Measurements from ENCODE around the gene LENG8.
"Not testable (repeated sequence)": the region's sequence is repeated elsewhere in the genome, so short reads cannot be mapped to it uniquely, and the experiment has no call there.

The LENG8 gene

DNA sequence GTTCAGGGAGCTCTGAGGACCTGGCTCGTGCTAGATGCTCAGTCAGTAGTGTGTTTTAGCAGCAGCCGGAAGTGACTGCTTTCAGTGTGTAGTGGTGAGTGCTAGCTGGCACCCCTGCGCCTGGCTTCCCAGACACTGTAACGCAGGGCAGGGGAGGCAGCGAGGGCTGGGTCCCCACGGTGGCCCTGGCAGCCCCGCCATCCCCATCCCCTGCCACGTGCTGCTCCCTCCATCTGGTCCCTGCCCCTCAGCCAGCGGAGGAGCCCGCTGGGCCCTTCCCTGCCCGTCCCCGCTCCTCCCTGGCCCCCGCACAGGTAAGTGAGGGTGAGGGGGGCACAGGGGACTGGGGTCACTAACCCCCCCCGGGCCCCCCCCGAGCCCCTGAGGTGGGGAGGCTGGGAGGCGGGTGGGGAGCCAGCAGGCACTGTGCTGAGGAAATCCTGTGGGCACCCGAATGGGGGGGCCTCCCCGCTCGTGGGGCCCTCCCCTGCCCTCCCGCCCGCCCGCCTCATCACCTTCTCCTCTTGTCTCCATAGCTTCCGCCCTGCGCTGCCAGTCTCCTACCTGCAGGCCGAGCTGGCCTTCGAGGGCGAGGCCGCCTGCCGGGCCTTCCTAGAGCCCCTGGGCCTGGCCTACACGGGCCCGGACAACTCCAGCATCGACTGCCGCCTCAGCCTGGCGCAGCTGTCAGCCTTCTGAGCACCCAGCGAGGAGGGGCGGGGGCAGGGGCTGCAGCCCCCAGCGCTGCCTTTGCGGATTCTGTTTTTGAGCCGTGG is 11.4 kb downstream of the LENG8 start:
- DNase-seq (ENCODE audit: low read depth in 2 of 2): no peak

GRCh38 chr19:54461210-54461609 is 12.2 kb downstream of the LENG8 start:
- DNase-seq (ENCODE audit: low read depth in 2 of 2): no peak

GRCh38 chr19:54461613-54462012 is 12.6 kb downstream of the LENG8 start:
- no peak for DNase-seq (ENCODE audit: low read depth in 2 of 2)

DNA sequence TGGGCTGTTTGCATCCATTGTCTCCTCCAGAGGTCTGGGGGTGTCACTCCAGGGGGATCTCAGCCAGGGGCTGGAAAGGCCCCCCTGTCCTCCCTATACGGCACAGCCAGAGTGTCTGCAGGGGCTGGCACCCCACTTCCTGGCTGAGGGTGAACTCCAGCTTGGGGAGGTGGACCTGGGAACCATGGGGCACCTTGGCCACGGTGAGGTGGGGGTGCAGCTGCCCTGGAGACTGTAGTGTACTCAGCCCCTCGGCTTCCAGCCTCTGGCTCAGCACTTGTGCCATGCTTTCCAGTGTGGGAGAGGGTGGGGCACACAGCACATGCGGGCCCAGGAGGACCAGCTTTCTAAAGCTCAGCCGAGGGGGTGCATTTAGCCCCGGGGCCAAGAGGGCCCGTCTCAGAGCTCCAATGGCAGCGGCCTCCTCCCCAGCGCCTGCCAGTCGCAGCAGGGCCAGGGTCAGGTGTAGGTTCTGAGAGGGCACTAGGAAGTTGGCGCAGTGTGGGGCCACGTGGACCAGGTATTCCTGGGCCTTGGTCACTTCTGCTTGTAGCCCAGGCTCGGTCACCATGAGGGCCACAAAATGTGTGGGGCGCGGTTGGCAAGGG is 13.2 kb downstream of the LENG8 start:
- no peak for DNase-seq (ENCODE audit: low read depth in 2 of 2)

GRCh38 chr19:54462655-54463530 is 13.9 kb downstream of the LENG8 start:
- peak; percentile 46 to 60 for DNase-seq (ENCODE audit: low read depth in 2 of 2)

GRCh38 chr19:54463531-54464043 is 14.6 kb downstream of the LENG8 start, which contains the start of gene LENG9:
LENG9 (minus strand) TSS chr19:54463778; CDS start chr19:54463526, 252 bp downstream.
- DNase-seq (ENCODE audit: low read depth in 2 of 2): peak; percentile 97 to 98

GRCh38 chr19:54464044-54464629 is 15.1 kb downstream of the LENG8 start:
- peak; percentile 85 to 88 for DNase-seq (ENCODE audit: low read depth in 2 of 2)

- peak; percentile 77 to 83 for DNase-seq (ENCODE audit: low read depth in 2 of 2)
These were observed 15.8 kb downstream of the LENG8 start for GRCh38 chr19:54464630-54465425.

DNA sequence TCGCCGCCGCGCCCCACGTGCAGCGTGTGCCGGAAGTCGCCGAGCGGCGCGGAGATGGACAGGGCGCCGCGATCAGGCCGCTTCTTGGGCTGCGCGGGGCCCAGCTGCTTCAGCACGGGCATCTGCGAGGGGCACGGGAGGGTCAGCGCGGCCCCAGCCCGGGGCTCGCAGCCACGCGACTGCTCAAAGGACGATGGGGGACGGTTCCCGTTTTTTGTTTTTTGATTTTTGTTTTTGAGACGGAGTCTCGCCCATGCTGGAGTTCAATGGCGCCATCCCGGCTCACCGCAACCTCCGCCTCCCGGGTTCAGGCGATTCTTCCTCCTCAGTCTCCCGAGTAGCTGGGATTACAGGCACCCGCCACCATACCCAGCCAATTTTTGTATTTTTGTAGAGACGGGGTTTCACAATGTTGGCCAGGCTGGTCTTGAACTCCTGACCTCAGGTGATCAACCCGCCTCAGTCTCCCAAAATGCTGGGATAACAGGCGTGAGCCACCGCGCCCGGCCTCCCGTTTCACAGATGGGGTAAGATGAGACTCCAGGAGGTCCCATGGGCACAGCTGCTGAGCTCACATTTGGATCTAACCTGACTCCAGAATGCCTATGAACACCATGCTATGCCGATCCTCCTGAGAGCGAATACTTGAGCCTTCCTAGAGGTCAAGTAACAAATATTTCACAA is 16.6 kb downstream of the LENG8 start:
- DNase-seq (ENCODE audit: low read depth in 2 of 2): no peak

DNA sequence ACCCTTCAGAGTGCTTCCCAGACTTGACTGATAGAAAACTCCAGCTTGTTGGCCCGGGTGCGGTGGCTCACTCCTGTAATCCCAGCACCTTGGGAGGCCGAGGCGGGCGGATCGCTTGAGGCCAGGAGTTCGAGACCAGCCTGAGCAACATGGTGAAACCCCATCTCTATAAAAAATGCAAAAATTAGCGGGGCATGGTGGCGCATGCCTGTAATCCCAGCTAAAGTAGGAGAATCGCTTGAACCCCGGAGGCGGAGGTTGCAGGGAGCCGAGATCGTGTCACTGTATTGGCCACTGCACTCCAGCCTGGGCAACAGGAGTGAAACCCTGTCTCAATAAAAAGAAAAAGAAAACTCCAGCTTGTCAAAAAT is 17.1 kb downstream of the LENG8 start:
- DNase-seq (ENCODE audit: low read depth in 2 of 2): not testable (repeated sequence)

DNA sequence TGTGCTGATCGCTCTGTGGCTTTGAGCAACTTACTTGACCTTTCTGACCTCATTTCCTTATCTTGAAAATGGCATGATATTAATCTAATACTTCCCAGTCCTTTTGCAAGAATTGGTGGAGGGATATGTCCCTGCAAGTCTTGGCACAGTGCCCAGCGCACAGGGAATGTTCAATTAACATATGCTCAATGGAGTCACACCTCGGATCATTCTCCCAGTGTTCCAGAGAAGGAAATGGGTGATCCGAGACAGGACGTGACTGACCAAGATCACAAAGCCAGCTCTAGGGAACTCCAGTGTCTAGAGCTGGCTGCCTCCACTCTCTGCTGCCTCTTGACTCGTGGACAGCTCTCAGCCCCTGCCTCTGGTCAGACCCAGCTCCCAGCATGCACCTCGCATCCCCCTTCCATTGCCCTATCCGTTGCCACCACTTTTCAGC is 20.5 kb downstream of the LENG8 start:
- DNase-seq (ENCODE audit: low read depth in 2 of 2): no peak

DNA sequence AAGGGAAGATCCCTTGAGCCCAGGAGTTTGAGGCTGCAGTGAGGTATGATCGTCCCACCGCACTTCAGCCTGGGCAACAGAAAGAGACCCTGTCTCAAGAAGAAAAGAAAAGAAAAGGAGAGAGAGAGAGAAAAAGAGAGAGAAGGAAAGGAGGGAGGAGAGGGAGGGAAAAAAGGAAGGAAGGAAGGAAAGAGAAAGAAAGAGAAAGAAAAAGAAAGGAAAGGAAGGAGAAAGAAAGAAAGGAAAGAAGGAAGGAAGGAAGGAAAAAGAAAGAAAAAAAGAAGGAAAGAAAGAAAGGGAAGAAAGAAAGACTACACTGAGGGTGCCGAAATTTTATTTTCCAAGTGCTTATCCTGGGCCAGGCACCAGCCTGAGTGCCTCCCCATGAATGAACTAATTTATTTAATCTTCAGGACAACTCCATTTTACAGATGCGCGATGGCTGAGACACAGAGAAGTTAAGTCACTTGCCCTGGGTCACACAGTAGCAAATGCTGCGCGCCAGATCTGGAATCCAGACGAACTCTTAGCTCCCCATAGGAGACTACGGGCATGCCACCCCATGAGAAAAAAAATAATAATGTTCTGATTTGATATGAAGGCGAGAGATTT is 21.4 kb downstream of the LENG8 start:
- no peak for DNase-seq (ENCODE audit: low read depth in 2 of 2)

GRCh38 chr19:54470991-54471782 is 22.2 kb downstream of the LENG8 start:
- DNase-seq (ENCODE audit: low read depth in 2 of 2): no peak

DNA sequence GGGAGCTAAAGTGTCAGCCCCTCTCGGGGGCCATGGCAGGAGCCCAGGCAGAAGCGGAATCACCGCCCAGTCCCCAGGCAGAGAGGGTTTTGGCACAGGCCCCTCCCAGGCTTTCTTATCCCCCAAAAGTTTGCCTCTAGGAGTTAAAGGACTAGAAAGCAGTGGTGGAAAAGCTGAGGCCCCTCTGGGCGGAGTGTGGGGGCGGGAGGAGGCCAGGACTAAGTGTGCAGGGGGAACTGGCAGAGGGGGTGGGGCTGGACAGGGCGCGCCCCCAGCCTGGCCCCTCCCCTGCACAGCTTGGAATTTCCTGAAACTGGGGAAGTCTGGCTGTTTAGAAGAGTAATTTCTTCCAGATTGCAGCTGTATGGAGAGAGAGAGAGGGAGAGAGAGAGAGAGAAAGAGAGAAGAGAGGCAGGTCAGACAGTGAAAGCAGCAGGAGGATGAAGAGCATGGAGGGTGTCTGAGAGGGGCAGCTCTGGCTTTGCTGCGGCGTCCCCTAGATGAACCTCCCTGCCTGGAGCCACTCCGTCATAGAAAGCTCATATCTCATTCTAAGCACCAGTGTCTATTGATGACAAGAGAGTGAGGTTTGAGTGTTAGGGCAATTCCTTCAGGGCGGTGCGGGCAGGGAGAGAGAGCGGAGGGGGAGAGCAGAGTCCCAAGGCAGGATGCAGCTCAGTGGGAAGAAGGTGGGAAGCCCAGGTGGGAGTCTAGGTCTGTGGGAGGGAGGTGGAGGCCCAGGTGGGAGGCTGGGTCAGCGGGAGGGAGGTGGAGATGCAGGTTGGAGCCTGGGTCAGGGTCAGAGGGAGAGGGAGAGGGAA is 24.3 kb downstream of the LENG8 start, which contains the start of gene CDC42EP5:
TSS of gene CDC42EP5 (minus strand) at position 226 of the 821 bp plus-strand sequence. CDS start 7,749 bp downstream, outside the sequence.
- no peak for DNase-seq (ENCODE audit: low read depth in 2 of 2)

GRCh38 chr19:54473892-54474372 is 24.9 kb downstream of the LENG8 start:
- DNase-seq (ENCODE audit: low read depth in 2 of 2): no peak

- no peak for DNase-seq (ENCODE audit: low read depth in 2 of 2)
These were observed 26.7 kb downstream of the LENG8 start for GRCh38 chr19:54475706-54476105.

- DNase-seq (ENCODE audit: low read depth in 2 of 2): no peak
These were observed 28.7 kb downstream of the LENG8 start for GRCh38 chr19:54477650-54478049.

All from stimulated activated CD4-positive, alpha-beta T cell treated with anti-CD3 and anti-CD28 coated beads, Interleukin-4, amount 100 ng/mL, for 48 hours (primary cell).